GM18861 (cell line): ENCODE data around the gene IRGC.
"Not testable (repeated sequence)": the region's sequence is repeated elsewhere in the genome, so short reads cannot be mapped to it uniquely, and the experiment has no call there.

Experiments
- ATAC-seq: cut with Tn5 transposase; IDR thresholded peaks from one replicate; pipeline ENCODE4 v1.9.1; 2021; ENCODE audit not compliant: unreplicated experiment

The IRGC gene

DNA sequence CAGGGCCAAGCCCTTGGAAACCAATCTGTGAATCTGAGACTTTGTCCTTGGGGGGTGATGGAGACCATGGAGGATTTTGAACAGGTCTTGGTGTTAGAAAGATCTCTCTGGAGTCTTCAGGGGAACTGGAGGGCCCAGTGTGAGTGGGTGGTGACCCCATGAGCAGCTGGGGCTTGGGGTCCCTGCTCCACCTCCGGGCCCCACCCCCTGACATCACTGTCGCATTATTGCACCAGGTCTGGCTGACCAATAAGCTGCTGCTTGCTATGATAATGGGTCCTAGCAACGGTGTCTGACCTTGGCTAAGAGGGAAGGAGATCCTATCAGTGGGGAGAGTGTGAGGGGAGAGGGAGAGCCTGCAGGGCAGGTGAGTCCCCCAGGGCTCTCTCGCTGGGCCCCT, at the start of gene IRGC:
Gene IRGC (plus strand): TSS at position 301 of the 400 bp plus-strand sequence. CDS start 2,483 bp downstream, outside the sequence.
- ATAC-seq = no peak

GRCh38 chr19:43667126-43667875, 48.6 kb upstream of the IRGC start:
- ATAC-seq = no peak

DNA sequence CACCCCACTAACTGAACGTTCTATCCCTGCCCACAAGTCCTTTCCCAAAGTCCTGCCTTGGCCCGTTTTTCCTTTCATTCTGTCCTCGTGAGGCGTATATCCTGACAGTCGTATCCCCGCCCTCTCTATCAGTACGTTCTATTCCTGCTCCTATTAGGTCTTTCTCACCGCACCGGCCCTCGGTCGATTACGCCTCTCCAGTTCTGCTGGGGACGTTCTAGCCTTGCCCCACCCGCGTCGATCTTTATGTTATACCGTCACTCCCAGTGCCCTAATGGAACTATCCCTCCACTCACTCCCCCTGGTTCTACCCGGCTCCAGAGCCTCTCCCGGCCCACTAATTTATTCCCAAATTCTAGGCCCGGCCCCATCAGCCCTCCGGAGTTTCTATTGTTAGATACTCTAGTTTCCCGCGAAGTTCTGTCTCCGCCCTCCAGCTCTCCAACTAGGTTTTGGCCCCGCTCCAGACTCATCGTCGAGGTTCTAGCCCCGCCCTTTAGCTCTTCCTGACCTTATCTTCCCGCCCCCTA, 47.9 kb upstream of the IRGC start:
- ATAC-seq = no peak

DNA sequence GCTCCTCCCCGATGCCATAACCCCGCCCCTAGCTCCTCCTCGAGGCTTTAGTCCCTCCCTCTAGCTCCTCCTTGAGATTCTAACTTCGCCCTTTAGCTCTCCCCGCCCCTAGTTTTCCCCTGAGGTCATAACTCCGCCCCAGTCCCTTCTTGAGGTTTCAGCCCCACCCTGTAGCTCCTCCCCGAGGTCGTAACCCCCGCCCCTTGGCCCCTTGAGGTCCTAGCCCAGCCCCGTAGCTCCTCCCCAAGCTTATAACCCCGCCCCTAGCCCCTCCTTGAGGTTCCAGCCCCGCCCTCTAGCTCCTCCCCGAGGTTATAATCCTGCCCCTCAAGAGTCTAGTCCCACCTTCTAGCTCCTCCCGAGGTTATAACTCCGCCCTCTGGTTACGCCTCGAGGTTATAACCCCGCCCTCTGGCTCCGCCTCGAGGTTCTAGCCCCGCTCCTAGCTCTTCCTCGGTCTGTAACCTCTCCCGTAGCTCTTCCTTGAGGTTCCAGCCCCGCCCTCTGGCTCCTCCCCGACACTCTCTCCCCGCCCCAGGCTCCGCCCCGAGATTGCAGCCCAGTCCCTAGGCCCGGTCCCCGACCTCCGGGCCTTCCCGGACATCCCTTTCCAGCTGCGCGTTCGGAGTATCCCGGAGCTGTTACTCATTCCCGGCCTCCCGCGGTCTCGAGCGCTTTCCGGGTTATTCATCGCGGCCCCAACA, 47.3 kb upstream of the IRGC start:
- ATAC-seq = peak; percentile 78

DNA sequence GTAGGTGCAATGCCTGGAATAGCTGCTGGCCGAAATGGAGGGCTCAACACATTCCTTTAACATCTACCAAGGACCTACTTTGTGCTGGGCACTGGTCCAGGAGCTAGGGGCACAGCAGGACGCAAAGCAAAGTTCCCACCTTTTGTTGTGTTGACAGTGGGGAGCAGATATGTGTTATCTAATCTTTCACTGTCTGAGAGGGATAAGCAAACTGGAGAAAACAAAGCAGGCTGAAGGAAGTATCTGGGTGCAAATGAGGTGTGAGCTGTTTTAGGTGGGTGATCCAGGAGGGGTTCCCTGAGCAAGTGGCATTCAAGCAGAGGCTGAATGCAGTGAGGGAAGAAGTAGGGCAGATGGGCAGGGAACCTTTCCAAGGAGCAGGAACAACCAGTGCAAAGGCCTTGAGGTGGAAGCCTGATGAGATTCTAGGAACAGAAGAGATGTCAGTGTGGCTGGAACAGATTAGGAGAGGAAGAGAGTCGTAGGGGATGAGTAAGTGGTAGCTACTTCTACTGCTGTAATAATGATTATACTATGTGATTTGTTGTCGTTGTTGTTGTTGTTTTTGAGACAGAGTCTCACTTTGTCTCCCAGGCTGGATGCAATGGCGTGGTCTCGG, 43.7 kb upstream of the IRGC start:
- ATAC-seq = no peak

DNA sequence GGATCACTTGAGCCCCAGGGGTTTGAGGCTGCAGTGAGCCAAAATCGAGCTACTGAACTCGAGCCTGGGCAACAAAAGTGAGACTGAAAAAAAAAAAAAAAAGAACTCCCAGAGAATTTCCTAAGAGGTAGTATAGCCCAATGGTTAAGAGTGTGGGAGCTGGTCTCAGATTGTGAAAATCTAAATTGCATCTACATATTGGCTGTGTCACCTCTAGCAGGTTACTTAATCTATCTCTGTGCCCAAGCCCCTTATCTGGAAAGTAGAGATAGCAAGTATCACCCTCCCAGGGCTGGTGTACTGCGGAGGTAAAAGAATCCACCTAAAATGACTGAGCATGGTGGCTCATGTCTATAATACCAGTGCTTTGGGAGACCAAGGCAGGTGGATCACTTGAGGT, 42.2 kb upstream of the IRGC start:
- no peak for ATAC-seq

- ATAC-seq = no peak
These were observed 41.7 kb upstream of the IRGC start for GRCh38 chr19:43674183-43674582.

DNA sequence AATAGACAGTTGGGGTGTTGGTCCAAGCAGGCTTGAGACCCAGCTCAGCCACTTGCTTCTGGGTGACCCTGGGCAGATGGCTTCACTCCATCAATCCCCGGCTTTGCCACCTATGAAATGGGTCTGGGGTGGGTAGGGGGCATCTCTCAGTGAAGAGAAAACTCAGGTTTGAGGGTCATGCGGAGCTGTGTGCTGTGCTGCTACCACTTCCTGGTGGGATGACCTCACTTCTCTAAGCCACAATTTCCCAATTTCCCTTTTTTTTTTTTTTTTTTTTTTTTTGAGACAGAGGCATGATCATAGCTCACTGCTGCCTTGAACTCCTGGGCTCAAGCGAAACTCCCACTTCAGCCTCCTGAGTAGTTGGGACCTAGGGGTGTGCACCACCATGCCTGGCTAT, 41.3 kb upstream of the IRGC start:
- ATAC-seq = no peak

GRCh38 chr19:43675269-43675879, 40.5 kb upstream of the IRGC start:
- no peak for ATAC-seq

- ATAC-seq = no peak
These were observed 40.0 kb upstream of the IRGC start for GRCh38 chr19:43675906-43676305.

GRCh38 chr19:43678512-43679261, 37.2 kb upstream of the IRGC start:
- no peak for ATAC-seq

DNA sequence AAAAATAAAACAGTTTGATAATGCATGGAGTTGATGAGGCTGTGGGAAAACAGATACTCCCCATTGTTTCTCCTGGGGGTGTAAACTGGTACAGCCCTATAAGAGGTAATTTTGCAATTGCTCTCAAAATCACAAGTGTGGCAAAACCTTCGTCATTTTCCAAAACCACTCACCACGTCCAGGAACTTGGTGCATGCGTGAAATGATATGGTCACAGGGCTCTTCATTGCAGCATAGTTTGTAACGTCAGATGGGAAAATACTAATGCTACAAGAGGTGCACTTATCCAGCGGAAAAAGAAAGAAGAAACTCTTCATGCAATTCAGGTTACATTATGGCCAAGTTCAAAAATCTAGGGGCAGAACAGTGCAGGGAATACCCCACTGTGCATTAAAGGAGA, 34.1 kb upstream of the IRGC start:
- ATAC-seq = no peak

DNA sequence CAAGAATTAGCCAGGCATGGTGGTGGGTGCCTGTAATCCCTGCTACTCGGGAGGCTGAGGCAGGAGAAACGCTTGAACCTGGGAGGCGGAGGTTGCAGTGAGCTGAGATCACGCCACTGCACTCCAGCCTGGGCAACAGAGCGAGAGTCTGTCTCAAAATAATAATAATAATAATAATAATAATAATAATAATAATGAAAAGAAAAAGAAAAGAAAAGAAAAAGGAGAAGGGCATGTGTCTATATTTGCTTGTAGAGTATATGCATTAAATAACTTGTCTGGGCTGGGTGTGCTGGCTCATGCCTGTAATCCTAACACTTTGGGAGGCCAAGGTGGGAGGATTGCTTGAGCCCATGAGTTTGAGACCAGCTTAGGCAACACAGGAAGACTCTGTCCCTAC, 33.6 kb upstream of the IRGC start:
- not testable (repeated sequence) for ATAC-seq

- ATAC-seq = no peak
These were observed 32.8 kb upstream of the IRGC start for GRCh38 chr19:43682824-43683661.

GRCh38 chr19:43683905-43684304, 32.0 kb upstream of the IRGC start:
- ATAC-seq = no peak

DNA sequence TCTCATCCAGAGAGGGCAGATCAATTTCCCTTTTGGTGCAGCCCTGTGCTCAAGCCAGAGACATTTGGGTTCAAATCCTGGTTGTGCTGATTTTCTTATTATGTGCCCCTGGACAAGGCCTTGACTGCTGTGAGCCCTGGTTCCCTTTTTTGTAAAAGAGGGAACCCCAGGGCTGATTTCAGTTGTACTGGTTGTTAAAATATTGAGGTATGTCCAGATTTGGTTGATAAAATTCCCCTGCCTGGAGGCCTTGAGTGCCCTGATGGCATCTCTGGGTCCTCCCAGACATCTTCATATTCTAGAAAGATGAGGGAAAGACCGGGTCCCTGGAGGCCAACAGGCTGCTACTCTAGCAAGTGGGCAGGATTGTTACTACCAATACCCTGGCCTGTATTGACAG, 31.6 kb upstream of the IRGC start:
- no peak for ATAC-seq

DNA sequence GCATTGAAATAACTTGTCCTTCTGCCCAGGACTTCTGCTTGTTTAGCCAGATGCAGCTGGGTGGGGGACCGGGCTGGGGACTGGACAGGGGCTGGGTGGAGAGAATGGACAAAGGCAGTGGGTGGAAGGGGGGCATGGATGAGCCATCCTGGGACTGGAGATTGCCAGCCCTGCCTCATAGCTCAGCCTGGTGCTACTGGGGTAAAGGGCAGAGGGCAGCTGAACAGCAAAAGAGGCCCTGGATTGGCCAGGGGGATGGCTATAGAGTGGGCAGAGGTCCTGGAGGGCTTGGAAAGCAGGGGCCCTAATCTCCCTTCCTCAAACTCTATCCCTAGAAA, 28.2 kb upstream of the IRGC start:
- ATAC-seq = no peak

- no peak for ATAC-seq
These were observed 27.7 kb upstream of the IRGC start for GRCh38 chr19:43688059-43688701.

DNA sequence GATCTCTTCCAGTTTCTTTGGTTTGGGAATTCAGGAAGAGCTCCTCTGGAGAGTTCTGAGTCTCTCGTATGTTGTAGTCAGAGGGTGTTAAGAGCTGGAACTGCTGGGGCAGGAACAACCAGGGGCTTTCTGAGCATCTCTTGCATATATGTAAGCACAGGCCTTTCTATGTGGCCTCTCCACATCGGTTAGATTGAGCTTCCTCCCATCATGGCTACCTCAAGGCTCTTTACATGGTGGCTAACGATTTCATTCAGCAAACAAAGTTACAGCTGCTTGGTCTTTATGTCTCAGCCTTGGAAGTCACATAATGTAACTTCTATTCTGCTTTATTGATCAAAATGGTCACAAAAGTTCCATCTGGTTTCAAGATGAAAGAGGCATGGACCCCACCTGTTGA, 25.4 kb upstream of the IRGC start:
- ATAC-seq = no peak

GRCh38 chr19:43690890-43691289, 25.0 kb upstream of the IRGC start:
- no peak for ATAC-seq
